Stimulated activated CD4-positive, alpha-beta T cell treated with anti-CD3 and anti-CD28 coated beads, Interleukin-12 subunit alpha, Interleukin-12 subunit beta, amount 100 ng/mL, for 48 hours (primary cell): ENCODE measurements around the gene RCAN3.
"Not testable (repeated sequence)": the region's sequence is repeated elsewhere in the genome, so short reads cannot be mapped to it uniquely, and the experiment has no call there.

ENCODE experiments used
- DNase-seq, 3 donors: peaks; one replicate each; pipeline ENCODE4 v3.0.0-alpha.2; 2020; ENCODE audit warnings: low read depth in 2 of 3, low spot score in 1 of 3

The RCAN3 gene

GRCh38 chr1:24548070-24548469 lies 45.4 kb downstream of the RCAN3 start:
- no peak for DNase-seq

GRCh38 chr1:24549210-24549609 lies 46.6 kb downstream of the RCAN3 start:
- not testable (repeated sequence) for DNase-seq

DNA sequence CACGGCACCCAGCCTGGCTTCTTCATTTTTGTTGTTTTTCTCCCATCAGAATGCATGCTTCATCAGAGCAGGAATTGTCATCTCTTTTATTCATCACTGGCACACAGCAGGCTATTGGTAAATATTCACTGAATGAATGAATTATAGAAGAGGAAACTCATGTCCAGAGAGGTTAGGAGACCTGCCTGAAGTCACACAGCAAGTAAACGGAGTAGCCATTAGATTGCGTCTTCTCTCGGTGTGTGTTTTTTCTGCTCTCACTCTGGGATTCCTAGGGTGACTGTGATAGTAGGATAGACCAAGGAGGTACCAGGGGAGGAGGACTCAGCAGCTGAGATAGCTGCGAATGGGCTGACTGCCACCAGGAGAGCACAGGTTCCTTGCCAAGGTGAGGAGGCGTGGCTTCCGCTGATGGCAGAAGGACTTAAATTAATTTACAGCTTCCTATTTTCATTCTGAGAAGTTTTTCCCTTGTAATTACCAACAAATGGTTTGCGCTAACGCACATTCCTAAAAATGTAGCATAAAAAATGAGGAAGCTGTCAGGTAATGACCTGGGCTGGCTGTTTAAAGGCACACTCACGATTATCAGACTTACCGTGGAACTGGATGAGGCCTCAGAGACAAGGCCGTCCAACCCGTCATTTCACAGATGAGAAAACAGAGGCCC lies 48.8 kb downstream of the RCAN3 start:
- no peak for DNase-seq

- no peak for DNase-seq
These were observed 49.4 kb downstream of the RCAN3 start for GRCh38 chr1:24551960-24552571.

DNA sequence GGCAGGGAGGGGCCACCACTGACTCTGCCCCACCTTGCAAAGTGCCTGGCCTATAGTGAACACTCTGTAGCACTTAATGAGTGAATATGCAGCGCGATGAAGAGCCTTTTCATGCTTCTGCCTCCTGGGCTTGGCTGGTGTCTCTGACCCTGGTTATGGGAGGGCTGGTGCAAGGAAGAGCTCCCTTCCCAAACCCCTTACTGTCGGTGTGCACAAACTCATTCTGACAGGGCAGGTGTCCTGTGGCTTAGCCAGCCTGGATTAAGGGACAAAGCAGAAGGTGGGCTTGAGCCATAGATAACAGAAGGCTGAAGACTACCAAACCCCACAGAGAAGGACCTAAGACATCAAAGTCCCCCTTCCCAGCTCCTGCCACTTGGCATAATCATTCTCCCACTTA lies 51.3 kb downstream of the RCAN3 start:
- no peak for DNase-seq

GRCh38 chr1:24554714-24555113 lies 52.1 kb downstream of the RCAN3 start:
- DNase-seq: no peak

DNA sequence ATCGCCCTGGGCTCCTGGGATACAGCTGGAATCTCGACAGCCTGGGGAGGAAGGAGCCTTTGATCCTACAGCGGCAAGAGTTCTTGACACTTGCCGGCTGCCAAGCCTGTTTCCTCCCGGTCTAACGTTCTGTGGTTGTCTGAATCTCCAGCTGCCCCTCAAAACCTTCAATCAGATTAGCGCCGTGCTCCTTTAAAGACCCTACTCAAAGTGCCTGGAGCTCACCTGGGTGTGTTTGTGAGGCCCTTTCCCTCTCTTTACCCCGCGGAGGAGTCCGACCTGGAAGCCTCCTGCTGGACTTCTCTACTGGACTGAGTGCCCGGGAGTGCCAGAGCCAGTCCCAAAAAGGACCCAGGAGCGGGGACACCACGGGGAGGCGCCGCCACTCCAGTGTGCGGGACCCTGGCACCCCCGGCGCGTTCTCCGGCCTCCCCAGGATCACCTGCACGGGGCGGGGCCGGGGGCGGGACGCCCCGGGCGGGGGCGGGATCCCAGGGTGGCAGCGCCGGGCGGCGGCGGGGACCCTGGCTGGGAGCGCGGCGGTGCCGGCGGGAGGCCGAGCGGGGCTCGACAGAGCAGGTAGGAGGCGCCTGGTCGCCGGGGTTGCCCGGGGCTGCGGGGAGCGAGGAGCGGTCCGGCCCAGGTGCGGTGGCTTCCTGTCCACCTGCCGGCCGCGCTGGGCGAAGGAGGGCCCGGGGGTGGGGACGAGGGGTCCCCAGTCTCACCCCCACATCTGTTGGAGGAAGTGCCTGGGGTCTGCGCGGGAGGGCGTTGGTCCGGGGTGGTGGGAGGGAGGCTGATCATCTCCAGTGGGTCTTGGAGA lies 53.2 kb downstream of the RCAN3 start, which contains the start of gene NCMAP:
Gene NCMAP, plus strand, starts transcription at position 497 of the 823 bp plus-strand sequence. CDS start 39,344 bp downstream, outside the sequence.
- DNase-seq: peak in 1 of 3 donors; percentile 11

DNA sequence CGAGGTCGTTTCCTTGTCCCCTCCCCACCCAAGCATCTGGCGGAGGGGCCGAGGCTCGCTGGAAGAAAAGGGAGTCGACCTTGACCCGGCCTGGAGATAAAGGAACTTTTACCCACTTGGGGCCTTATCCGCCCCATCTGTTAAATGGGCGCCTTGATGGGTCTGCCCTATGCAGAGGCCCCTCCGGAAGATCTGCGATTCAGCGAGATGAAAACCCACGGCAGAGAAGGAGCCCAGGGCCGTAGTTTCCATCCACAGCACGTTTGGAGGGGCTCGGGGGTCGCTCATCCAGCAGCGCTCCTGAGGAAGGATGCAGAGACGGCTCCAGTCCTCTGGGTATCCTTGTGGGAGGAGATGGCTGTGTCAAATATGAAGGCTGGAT lies 53.8 kb downstream of the RCAN3 start:
- DNase-seq: no peak

DNA sequence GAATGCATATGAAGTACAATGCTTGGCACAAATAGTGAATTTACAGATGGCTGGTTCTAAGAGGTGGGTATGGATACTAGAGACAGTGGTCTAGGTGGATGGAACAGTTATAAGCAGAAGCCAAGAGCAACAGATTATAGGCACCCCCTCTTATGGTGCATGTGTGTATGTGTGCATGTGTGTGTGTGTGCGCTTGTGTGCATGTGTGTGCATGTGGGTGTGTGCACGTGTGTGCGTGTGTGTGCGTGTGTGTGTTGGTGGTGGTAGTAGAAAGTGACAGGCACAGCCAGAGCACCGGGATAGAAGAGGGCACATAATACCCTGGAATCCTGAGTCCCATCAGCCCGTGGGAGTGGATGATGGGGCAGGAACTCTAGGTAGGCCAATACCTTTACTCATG lies 54.6 kb downstream of the RCAN3 start:
- no peak for DNase-seq

- DNase-seq: no peak
These were observed 55.1 kb downstream of the RCAN3 start for GRCh38 chr1:24557711-24558131.

DNA sequence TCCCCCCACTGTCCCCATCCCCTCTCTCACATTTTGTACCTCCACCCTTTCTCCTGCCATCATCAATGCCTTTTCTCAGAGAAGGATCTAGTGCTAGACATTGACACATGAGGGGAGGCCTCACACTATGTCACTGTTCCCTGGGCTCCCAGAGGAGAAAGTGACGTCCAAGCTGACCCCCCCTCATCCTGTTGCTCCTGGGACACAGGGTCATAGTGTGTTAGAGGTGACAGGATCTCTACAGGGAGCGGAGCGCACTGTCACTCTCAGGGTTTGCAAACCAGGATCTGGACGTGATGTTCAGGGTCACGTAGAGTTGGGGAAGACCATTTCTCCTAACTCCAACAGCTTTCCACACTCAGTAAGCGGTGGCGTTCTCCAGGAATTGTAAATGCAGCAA lies 55.8 kb downstream of the RCAN3 start:
- DNase-seq: no peak

DNA sequence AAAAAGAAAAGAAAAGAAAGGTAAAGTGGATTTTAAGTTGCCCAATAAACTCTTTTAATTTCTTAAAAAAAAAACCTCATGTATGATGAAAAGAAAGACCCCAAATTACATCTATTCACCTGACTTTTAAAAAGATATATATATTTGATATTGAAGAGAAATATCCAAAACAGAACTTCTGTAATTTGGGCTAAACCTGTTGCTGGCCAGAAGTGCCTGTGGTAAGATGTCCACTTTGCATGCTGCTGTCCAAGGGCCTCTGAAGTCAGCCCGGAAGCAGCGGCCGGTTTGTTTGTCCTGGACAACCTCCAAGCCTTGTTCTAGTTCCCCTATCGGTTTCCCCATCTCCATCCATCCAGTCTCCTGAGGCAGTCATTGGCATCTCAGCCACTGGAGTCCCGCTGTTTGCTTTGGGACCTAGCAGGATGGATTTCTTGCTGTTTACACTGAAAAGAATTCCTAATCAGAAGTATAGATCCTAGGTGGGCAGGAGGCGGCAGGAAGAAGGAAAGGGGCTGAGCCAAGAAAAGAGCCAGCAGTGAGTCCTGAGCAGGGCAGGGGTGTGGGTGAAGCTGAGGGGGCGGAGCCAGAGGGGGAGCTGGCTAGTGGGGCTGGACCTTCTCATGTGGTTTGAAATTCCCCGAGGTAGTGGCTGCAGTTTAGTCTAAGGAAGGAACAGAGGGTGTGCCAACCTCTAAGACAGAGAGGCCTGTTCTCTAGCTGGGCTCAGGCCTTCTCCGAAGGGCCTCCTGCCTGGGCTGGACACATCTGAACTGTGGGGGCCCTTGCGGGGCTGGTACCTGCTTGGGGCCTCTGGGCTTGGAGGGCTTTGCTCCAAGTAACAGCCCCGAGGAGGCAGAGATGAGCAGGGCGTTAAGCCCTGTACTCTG lies 56.5 kb downstream of the RCAN3 start:
- no peak for DNase-seq

GRCh38 chr1:24560361-24560760 lies 57.7 kb downstream of the RCAN3 start:
- no peak for DNase-seq

GRCh38 chr1:24562625-24563024 lies 60.0 kb downstream of the RCAN3 start:
- no peak for DNase-seq

- DNase-seq: no peak
These were observed 62.1 kb downstream of the RCAN3 start for GRCh38 chr1:24564695-24565094.

DNA sequence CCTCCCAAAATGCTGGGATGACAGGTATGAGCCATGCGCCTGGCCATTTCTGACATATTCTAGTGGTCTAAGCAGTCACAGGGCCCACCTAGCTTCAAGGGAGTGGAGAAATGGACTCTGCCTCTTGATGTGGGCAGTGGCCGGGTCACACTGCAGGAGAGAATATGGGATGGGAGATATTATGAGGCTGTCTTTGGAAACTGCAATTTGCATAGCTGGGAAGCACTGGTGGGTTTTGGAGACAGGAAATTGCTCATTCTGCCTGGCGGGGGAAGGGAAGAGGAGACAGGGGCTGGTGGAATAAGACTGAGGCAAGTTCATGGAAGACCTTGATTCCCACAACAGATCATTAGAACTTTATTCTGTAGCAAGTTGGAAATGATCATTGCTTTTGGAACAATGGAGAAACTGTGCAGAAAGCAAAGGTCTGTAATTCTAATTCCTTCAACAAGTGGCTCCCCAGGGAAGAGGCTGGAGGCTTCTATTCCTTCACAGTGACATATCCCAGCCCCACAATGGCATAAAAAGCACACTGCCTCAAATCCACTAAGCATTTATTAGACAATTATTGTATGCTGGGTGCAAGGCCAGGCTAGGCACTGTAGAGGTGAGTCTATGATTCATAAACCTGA lies 63.7 kb downstream of the RCAN3 start:
- no peak for DNase-seq

GRCh38 chr1:24567792-24568388 lies 65.3 kb downstream of the RCAN3 start:
- DNase-seq: no peak

GRCh38 chr1:24568475-24568874 lies 65.8 kb downstream of the RCAN3 start:
- DNase-seq: no peak

- no peak for DNase-seq
These were observed 67.9 kb downstream of the RCAN3 start for GRCh38 chr1:24570265-24571125.
